HAP-1 (cell line): Measurements from ENCODE around the gene OAS3.

Experiments used
- DNase-seq, 2 experiments: peaks; one replicate each; pipeline ENCODE4 v3.0.0-alpha.2; 2016 to 2020; ENCODE audit warnings: low spot score in 2 of 2
- H3K27me3 ChIP-seq: fragments of 250-450 bp; sonication (Bioruptor Pico); 2 replicates; pipeline ENCODE4 v1.5.1; 2020; ENCODE audit warnings: low read depth, mild to moderate bottlenecking, moderate library complexity
- H3K36me3 ChIP-seq: fragments of 250-450 bp; sonication (Bioruptor Pico); replicated peaks from 2 replicates; pipeline ENCODE4 v1.5.1; 2020; ENCODE audit warnings: mild to moderate bottlenecking
- H3K4me1 ChIP-seq: fragments of 250-450 bp; sonication (Bioruptor Pico); 2 replicates; pipeline ENCODE4 v1.5.1; 2020; ENCODE audit warnings: mild to moderate bottlenecking
- H3K4me3 ChIP-seq: fragments of 250-450 bp; sonication (Bioruptor Pico); 2 replicates; pipeline ENCODE4 v1.5.1; 2020; ENCODE audit warnings: mild to moderate bottlenecking, moderate library complexity
- H3K9me3 ChIP-seq: fragments of 250-450 bp; sonication (Bioruptor Pico); 2 replicates; pipeline ENCODE4 v1.5.1; 2020; ENCODE audit warnings: mild to moderate bottlenecking, moderate library complexity
- in situ Hi-C: fragments of 300-500 bp; cut with MboI; formaldehyde crosslinking; loops from 3 replicates; pipeline ENCODE4 v1.14.3; 2020; ENCODE audit warnings: low sequenced_read_pairs, inconsistent platforms, mixed read lengths

Gene OAS3

GRCh38 chr12:112971248-112971647 is 33.0 kb downstream of the OAS3 start:
- Histone ChIP-seq H3K4me1 (no peaks in the 10 kb centered on the region), H3K9me3 (no peaks in the 10 kb centered on the region), H3K27me3 (no peaks in the 10 kb centered on the region), H3K36me3 (peaks cover 21% of the 10 kb centered on the region), H3K4me3 (no peak overlapping the region)
- no peak for DNase-seq
- in situ Hi-C loops, result no loop called here

GRCh38 chr12:112973011-112973735 is 34.9 kb downstream of the OAS3 start:
- Histone ChIP-seq H3K9me3 (no peaks in the 10 kb centered on the region), H3K27me3 (no peaks in the 10 kb centered on the region), H3K4me1 (no peaks in the 10 kb centered on the region), H3K36me3 (peaks cover 12% of the 10 kb centered on the region; the same call in 1 of the 2 replicates), H3K4me3 (no peak overlapping the region)
- DNase-seq, result no peak
- in situ Hi-C loops, result no loop called here

GRCh38 chr12:112973818-112974231 is 35.6 kb downstream of the OAS3 start:
- peaks cover 6% of the 10 kb centered on the region; the same call in 1 of the 2 replicates for H3K36me3 ChIP-seq
- no peak for DNase-seq
- in situ Hi-C loops, result no loop called here
- H3K4me1 ChIP-seq, result peaks cover 5% of the 10 kb centered on the region
- no peaks in the 10 kb centered on the region for H3K9me3 ChIP-seq
- H3K27me3 ChIP-seq, result no peaks in the 10 kb centered on the region
- H3K4me3 ChIP-seq, result no peak overlapping the region

- H3K4me1 ChIP-seq, result peaks cover 16% of the 10 kb centered on the region
- H3K9me3 ChIP-seq, result no peaks in the 10 kb centered on the region
- no peaks in the 10 kb centered on the region for H3K27me3 ChIP-seq
- H3K36me3 ChIP-seq, result peaks cover 5% of the 10 kb centered on the region; the same call in 1 of the 2 replicates
- in situ Hi-C loops, result no loop called here
- DNase-seq, result no peak
- no peak overlapping the region for H3K4me3 ChIP-seq
Observed at GRCh38 chr12:112974904-112975303, 36.6 kb downstream of the OAS3 start.

- in situ Hi-C loops, result no loop called here
- DNase-seq, result no peak
- H3K27me3 ChIP-seq, result no peaks in the 10 kb centered on the region
- H3K9me3 ChIP-seq, result peaks cover 2% of the 10 kb centered on the region; the same call in 1 of the 2 replicates
- H3K4me3 ChIP-seq, result no peak overlapping the region
- no peaks in the 10 kb centered on the region for H3K36me3 ChIP-seq
- peaks cover 29% of the 10 kb centered on the region for H3K4me1 ChIP-seq
Observed at GRCh38 chr12:112977139-112977538, 38.9 kb downstream of the OAS3 start.

GRCh38 chr12:112977641-112978040 is 39.4 kb downstream of the OAS3 start:
- Histone ChIP-seq H3K9me3 (peaks cover 2% of the 10 kb centered on the region; the same call in 1 of the 2 replicates), H3K4me3 (no peak overlapping the region), H3K27me3 (no peaks in the 10 kb centered on the region), H3K36me3 (no peaks in the 10 kb centered on the region), H3K4me1 (peaks cover 29% of the 10 kb centered on the region)
- no peak for DNase-seq
- in situ Hi-C loops, result no loop called here

GRCh38 chr12:112978163-112979040 is 40.1 kb downstream of the OAS3 start, which contains the start of gene OAS2:
Gene OAS2, plus strand, starts transcription at chr12:112978519. Its CDS starts 90 bp downstream, at chr12:112978609.
- Histone ChIP-seq H3K4me1 (peaks cover 29% of the 10 kb centered on the region), H3K27me3 (no peaks in the 10 kb centered on the region), H3K4me3 (no peak within 1 kb of the TSS), H3K9me3 (peaks cover 2% of the 10 kb centered on the region; the same call in 1 of the 2 replicates), H3K36me3 (no peaks in the 10 kb centered on the region)
- in situ Hi-C loops, result no loop called here
- peak in 1 of 2 experiments; percentile 14 for DNase-seq

- Histone ChIP-seq H3K9me3 (peaks cover 2% of the 10 kb centered on the region; the same call in 1 of the 2 replicates), H3K4me3 (no peak overlapping the region), H3K36me3 (no peaks in the 10 kb centered on the region), H3K27me3 (no peaks in the 10 kb centered on the region), H3K4me1 (peaks cover 29% of the 10 kb centered on the region)
- peak; percentile 47 to 65 for DNase-seq
- in situ Hi-C loops, result no loop called here
Observed at GRCh38 chr12:112979041-112979680, 40.9 kb downstream of the OAS3 start.

GRCh38 chr12:112980491-112981158 is 42.4 kb downstream of the OAS3 start:
- no peaks in the 10 kb centered on the region for H3K27me3 ChIP-seq

GRCh38 chr12:112985642-112986290 is 47.5 kb downstream of the OAS3 start:
- no peaks in the 10 kb centered on the region for H3K36me3 ChIP-seq
- in situ Hi-C loops, result no loop called here
- no peak overlapping the region for H3K4me3 ChIP-seq
- peaks cover 5% of the 10 kb centered on the region for H3K9me3 ChIP-seq
- peaks cover 9% of the 10 kb centered on the region for H3K4me1 ChIP-seq
- H3K27me3 ChIP-seq, result no peaks in the 10 kb centered on the region
- no peak for DNase-seq

More at GRCh38 chr12:112980491-112981158, 42.4 kb downstream of the OAS3 start:
- peak in 1 of 2 experiments; percentile 93 for DNase-seq
- in situ Hi-C loops, result no loop called here
- no peaks in the 10 kb centered on the region for H3K36me3 ChIP-seq
- H3K4me3 ChIP-seq, result no peak overlapping the region
- H3K9me3 ChIP-seq, result peaks cover 5% of the 10 kb centered on the region
- H3K4me1 ChIP-seq, result peaks cover 29% of the 10 kb centered on the region

GRCh38 chr12:112986291-112986800 is 48.1 kb downstream of the OAS3 start:
- Histone ChIP-seq H3K4me1 (peaks cover 4% of the 10 kb centered on the region), H3K4me3 (no peak overlapping the region), H3K27me3 (no peaks in the 10 kb centered on the region), H3K9me3 (peaks cover 5% of the 10 kb centered on the region), H3K36me3 (no peaks in the 10 kb centered on the region)
- in situ Hi-C loops, result no loop called here
- DNase-seq, result no peak

- Histone ChIP-seq H3K9me3 (peaks cover 3% of the 10 kb centered on the region; the same call in 1 of the 2 replicates), H3K27me3 (no peaks in the 10 kb centered on the region), H3K4me1 (no peaks in the 10 kb centered on the region), H3K4me3 (no peak overlapping the region), H3K36me3 (no peaks in the 10 kb centered on the region)
- in situ Hi-C loops, result no loop called here
- DNase-seq, result no peak
Observed at GRCh38 chr12:112987561-112987960, 49.3 kb downstream of the OAS3 start.
